GM19455 (cell line): ENCODE results near the gene TGM1.
A peak's percentile ranks its signal among the peaks of the same experiment; 100 is the strongest.
"Not testable (repeated sequence)": the region's sequence is repeated elsewhere in the genome, so short reads cannot be mapped to it uniquely, and the experiment has no call there.

Experiments
- ATAC-seq: cut with Tn5 transposase; IDR thresholded peaks from one replicate; pipeline ENCODE4 v1.9.1; 2021; ENCODE audit not compliant: unreplicated experiment

TGM1 gene

GRCh38 chr14:24234095-24235005 is 28.6 kb downstream of the TGM1 start:
- ATAC-seq = no peak

DNA sequence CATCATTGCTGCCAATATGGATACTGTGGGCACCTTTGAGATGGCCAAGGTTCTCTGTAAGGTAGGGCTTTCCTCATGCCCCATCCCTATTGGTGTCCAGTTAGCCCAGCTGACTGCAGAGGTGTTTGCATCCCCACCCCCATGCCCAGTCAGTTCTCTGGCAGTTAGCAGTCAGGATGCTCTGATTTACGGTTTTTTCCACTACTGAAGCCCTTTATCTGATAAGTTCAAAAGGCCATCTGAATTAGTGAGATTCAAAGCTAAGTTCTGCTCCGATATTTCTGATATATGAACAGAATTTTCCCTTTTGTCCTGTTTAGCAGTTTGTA is 29.5 kb downstream of the TGM1 start:
- no peak for ATAC-seq

DNA sequence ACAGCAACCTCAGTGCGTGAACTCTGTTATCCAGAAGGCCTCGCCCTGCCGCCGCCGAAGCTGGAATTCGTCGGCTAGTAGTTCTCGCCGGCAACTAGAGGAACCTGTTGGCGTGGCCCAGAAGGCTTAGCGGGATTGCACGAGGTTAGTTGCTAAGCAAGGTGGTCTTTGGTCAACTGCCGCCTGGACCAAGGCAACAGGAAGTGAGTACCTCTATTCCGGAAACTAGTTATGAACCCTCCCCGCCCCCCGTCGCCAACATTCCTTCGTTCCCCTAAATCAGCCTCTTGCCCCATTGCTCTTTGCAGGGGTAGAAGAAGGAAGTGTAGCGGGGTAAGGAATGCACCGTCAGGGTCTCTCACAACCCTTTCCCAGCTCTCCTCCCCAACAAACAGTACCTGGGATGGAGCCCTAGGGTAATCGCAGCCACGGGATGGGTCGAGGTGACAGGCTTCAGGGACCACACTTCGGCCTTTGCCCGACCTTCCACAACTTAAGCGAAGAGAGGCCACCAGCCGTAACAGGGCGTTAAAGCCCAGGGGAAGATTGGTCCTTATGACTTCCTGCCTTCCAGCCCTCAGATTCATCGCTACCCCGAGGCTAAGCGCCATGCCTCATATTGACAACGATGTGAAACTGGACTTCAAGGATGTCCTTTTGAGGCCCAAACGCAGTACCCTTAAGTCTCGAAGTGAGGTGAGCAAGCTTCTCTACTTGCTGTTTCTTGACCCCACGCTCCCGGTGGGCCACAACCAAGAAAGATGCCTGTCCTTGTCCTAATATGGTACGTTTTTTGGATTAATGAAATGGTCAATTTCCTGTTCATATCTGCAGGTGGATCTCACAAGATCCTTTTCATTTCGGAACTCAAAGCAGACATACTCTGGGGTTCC is 30.1 kb downstream of the TGM1 start, which contains the start of gene GMPR2:
Gene GMPR2, plus strand, starts transcription at position 285 of the 893 bp plus-strand sequence. Its CDS starts 325 bp downstream, at position 610.
- ATAC-seq = peak; percentile 57

DNA sequence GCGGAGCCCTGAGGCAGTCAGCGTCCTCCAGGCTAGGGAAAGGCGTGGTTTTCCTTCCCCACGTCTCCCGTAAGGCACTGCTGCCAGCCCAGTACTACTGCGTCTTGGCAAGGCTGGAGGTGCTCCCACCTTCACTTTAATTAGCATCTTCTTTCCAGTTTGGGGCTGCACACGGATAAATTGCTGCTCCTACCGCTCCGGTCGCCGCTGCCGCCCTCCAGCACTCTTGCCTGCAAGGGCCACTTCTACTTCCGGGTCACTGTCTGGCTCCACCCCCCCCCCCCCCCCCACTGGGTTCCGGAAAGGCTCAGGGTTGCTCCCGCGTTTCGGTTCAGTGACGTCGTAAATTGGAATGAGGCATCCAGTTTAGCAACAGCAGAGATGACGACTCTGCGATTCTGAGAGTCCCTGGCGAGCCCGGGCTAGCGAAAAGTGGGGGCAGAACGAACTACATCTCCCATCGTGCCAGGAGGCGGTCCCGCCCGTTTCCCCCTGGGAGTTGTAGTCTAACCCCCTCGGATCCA is 30.8 kb downstream of the TGM1 start, which contains the start of gene NEDD8:
Gene NEDD8, minus strand, starts transcription at position 247 of the 524 bp plus-strand sequence. Its CDS starts 100 bp downstream, at position 147.
- peak; percentile 71 for ATAC-seq

- no peak for ATAC-seq
These were observed 31.5 kb downstream of the TGM1 start for GRCh38 chr14:24231263-24232120.

GRCh38 chr14:24228902-24229301 is 34.1 kb downstream of the TGM1 start:
- no peak for ATAC-seq

DNA sequence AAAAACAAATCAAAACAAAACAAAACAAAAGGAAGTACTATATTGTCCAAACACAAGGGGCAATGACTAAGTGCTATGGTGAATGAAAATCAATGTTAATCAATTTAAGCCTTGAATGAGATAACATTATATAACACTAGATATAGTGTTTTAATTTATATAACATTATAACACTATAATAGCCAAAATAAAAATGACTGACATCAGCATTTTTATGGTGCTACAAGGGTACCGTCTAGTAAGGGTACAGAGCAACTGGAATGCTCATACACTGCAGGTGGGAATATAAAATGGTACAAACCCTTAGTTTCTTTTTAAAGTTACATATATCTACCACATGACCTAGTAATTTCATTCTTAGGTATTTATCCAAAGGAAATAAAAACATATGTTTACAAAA is 36.5 kb downstream of the TGM1 start:
- ATAC-seq = no peak

- ATAC-seq = no peak
These were observed 38.3 kb downstream of the TGM1 start for GRCh38 chr14:24224618-24225071.

DNA sequence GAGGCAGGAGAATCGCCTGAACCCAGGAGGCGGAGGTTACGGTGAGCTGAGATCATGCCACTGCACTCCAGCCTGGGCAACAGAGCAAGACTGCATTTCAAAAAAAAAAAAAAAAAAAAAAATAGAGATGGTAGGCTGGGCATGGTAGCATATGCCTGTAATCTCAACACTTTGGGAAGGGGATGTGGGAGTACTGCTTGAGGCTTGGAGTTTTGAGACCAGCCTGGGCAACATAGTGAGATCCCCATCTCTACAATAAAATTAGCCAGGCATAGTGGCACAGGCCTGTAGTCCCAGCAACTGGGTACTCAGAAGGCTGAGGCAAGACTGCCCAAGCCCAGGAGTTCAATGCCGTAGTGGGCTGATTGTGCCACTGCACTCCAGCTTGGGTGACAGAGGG is 40.0 kb downstream of the TGM1 start:
- ATAC-seq = not testable (repeated sequence)

DNA sequence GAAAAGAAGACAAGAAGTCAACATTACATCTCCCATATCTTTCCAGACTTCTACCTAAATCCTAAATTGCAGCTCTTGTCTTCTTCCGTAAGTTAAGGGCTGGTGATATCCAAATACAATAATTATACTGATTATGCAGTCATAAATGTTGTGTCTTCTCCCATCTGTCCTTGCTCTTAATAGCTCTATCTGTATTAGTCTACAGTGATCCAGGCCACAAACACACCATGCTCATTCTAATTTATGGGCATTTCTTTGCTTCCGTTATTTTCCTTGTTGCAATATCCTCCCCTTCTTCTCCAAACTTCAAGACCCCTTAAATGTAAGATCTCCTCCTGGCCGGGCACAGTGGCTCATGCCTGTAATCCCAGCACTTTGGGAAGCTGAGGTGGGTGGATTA is 43.5 kb downstream of the TGM1 start:
- ATAC-seq = no peak

DNA sequence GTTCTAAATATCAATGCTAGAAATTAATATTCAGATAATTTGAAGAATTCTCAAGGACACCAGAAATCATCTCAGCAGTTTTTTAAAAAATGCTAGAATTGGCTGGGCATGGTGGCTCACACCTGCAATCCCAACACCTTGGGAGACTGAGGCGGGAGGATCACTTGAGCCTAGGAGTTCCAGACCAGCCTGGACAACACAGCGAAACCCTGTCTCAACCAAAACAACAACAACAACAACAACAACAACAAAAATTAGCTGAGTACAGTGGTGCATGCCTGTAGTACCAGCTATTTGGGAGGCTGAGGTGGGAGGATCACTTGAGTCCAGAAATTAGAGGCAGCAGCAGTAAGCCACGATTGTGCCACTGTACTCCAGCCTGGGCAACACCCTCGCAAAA is 43.9 kb downstream of the TGM1 start:
- no peak for ATAC-seq

- ATAC-seq = not testable (repeated sequence)
These were observed 46.1 kb downstream of the TGM1 start for GRCh38 chr14:24216876-24217275.

- ATAC-seq = no peak
These were observed 46.7 kb downstream of the TGM1 start for GRCh38 chr14:24216345-24216699.

- peak; percentile 62 for ATAC-seq
These were observed 47.3 kb downstream of the TGM1 start, which contains the start of gene MDP1 for GRCh38 chr14:24215495-24216344. MDP1 (minus strand) TSS chr14:24216066; CDS start chr14:24215955, 111 bp downstream.

- ATAC-seq = no peak
These were observed 48.9 kb downstream of the TGM1 start for GRCh38 chr14:24213866-24214662.

DNA sequence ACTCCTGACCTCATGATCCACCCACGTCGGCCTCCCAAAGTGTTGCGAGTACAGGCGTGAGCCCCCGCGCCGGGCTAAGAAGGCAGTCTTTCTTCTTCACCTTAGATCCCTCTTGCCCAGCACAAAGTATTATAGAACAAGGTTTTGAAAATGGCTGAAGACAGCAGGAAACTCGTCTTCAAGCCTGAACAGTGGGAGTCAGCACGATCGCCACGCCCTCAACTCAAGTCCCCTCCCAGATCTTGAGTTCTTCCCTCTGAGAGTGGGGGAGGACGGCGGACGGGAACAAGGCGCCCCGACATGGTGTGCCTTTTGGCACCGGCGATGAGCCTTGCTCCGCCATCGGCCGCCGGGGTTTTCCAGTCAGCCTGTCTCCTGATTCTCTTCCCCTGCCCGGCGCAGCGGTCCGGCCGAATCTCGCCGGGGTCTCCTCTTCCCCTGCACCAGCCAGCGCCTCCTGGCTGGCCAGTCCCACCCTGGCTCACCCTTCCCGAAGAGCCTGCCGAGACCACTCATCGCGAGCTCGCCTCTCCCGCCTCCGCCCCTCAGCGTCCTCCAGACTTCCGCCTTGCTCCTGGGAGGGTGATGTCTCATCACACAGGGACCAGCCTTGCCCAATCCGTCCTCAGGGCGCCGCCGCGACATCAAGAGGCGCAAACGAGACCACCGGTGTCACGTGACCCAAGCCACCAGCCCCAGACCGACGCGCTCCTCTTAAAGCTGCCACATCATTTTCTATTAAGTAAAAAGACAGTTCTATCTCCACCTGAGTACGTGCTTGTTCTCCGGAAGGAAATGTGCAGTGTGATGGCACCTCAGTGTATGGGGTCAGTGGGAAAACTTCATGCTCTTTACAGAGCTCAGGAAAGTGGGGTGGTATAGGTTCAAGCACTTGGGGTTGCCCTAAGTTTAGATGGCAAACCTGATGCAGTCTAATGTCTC is 49.8 kb downstream of the TGM1 start, which contains the start of gene CHMP4A:
Gene CHMP4A, minus strand, starts transcription at position 565 of the 942 bp plus-strand sequence. Its CDS starts 49 bp downstream, at position 516.
- ATAC-seq = peak; percentile 80

GRCh38 chr14:24211311-24211710 is 51.7 kb downstream of the TGM1 start:
- ATAC-seq = no peak
